ENCODE measurements around the gene APOL2.
A peak's percentile ranks its signal among the peaks of the same experiment; 100 is the strongest.
"Not testable (repeated sequence)": the region's sequence is repeated elsewhere in the genome, so short reads cannot be mapped to it uniquely, and the experiment has no call there.

The APOL2 gene

GRCh38 chr22:36261675-36262074, 22.3 kb upstream of the APOL2 start:
- not testable (repeated sequence) for DNase-seq

DNA sequence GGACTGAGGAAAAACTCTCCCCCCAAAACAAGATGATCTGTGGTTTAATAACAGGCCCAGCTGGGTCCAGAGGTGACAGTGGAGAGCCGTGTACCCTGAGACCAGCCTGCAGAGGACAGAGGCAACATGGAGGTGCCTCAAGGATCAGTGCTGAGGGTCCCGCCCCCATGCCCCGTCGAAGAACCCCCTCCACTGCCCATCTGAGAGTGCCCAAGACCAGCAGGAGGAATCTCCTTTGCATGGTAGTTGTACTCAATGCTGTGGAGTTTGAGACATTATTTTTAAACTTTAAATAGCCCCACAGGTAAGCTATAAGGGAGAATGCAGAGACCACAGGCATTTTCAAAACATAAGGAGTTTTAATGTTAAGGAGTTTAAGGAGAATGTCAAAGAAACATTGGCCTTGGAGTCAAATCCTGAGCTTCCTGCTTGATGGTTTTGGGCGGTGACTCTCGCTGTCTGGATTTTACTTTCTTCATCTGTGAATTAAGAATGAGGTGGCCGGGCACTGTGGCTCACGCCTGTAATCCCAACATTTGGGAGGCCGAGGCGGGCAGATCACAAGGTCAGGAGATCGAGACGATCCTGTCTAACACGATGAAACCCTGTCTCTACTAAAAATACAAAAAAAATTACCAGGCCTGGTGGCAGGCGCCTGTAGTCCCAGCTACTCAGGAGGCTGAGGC, 20.4 kb upstream of the APOL2 start:
- DNase-seq, result no peak

GRCh38 chr22:36258701-36259614, 19.6 kb upstream of the APOL2 start:
- peak; percentile 46 for DNase-seq

- DNase-seq, result no peak
These were observed 18.8 kb upstream of the APOL2 start for GRCh38 chr22:36257948-36258670.

- DNase-seq, result no peak
These were observed 18.0 kb upstream of the APOL2 start for GRCh38 chr22:36257308-36257707.

- no peak for DNase-seq
These were observed 17.2 kb upstream of the APOL2 start for GRCh38 chr22:36256478-36256877.

GRCh38 chr22:36255572-36255971, 16.2 kb upstream of the APOL2 start:
- DNase-seq, result not testable (repeated sequence)

DNA sequence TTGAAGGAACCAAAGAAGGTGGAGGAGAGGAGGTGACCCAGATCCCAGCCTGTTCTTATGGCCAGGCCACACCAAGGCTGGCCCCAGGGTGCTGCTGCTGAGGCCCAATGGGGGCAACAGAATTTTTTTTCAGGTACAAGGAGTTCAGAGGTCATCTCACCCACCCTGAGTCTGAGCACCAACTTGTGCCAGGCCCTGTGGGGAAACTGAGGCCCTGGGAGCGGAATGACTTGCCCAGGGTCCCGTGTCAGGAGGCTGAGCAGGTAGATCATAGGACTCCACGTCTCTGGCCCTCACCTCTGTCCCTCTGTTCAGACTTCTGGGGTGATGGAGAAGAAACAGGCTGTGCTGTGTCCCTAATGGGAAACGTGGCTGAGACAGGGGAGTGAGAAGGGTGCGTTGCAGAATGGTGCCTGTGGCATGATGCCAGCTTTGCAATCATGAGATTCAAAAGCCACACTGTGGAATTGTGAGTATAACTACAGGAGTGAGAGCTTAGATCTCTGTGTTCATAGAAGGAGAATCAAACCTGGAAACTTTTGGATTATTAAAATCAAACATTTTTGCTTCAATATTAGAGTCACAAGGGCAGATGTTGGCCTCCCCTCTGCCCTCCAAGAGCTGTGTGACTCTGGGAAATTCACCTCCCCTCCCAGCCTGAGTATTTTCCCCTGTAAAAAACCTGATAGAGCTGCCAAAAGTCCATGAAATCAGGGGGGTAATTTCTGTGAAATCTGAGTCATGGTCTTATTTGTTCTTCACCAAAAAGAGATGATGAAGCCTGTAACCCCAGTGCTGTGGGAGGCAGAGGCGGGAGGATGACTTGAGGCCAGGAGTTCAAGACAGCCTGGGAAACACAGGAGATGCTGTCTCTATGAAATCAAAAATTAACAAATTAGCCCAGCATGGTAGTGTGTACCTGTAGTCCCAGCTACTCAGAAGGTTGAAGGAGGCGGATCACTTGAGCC, 14.5 kb upstream of the APOL2 start:
- DNase-seq, result peak; percentile 46

DNA sequence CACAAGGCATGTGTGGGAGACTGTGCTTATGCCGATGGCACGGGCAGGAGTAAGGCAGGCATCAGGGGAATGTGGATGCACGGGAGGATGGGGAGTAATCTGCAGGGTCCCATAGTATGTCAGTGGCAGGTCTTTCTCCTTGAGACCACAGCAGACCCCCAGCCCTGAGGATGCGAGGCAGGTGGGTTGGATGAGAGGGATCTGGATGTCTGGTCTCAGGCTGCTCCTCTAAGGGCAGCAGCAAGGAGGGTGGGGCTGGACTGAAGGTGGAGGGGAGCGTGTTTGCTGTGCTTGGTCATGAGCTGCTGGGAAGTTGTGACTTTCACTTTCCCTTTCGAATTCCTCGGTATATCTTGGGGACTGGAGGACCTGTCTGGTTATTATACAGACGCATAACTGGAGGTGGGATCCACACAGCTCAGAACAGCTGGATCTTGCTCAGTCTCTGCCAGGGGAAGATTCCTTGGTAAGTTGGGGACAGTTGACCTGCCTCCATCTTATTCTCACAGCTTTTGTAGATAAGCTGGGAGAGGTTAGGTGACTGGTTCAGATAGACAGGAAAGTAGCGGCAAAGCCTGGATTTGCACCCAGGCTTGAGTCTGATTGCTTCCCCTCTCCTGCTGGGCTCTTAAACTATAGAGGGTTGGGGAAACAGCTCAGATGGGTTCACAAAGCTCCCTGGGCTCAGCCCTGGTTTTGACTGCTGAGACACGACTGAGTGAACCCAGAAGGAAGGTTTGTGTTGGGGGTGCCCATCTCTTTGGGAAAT, 13.6 kb upstream of the APOL2 start, which contains the start of gene APOL1:
TSS of gene APOL1 (plus strand) at position 380 of the 769 bp plus-strand sequence. CDS start 1,823 bp downstream, outside the sequence.
- DNase-seq, result no peak

DNA sequence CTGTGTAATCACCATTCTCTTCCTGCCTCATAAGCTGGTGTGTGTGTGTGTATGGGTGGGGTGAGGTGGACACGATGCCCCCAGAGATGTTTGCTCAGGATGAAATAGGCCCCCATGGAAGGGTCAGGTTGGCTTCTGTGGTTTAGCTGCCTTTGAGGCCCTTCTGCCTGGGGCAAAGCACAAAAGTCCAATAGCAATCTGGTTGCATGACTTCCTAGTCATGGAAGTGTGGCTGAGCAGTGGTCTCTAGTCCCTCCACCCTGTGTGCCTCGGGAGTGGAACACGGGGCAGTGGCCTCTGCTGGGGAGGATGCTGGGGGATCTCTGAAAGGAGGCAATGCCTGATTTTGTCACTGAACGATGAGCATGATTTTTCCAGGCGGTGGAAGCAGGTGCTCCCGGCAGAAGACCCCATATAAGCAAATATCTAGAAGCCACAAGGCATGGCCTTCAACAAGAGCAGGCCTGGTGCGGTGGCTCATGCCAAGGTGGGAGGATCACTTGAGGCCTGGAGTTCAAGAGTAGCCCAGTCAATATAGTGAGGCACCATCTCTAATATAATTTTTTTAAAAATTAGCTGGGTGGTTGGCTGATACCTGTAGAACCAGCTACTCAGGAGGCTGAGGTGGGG, 12.8 kb upstream of the APOL2 start:
- DNase-seq, result not testable (repeated sequence)

DNA sequence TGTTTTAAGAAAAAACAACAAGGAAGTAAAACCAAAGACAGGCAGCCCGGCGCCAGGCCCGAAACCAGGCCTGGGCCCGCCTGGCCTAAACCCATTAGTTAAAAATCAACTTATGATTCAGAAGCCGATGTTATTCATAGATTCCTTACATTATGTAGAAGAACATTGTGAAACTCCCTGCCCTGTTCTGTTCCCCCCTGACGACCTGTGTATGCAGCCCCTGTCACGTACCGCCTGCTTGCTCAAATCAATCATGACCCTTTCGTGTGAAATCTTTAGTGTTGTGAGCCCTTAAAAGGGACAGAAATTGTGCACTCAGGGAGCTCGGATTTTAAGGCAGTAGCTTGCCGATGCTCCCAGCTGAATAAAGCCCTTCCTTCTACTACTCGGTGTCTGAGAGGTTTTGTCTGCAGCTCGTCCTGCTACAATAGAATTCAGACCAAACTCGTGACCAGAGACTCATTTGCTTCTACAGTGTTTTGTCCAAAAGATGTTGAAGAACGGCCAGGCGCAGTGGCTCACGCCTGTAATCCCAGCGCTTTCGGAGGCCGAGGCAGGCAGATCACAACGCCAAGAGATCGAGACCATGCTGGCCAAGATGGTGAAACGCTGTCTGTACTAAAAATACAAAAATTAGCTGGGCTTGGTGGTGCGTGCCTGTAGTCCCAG, 11.1 kb upstream of the APOL2 start:
- not testable (repeated sequence) for DNase-seq

GRCh38 chr22:36249160-36249559, 9.8 kb upstream of the APOL2 start:
- no peak for DNase-seq

- DNase-seq, result no peak
These were observed 8.6 kb upstream of the APOL2 start for GRCh38 chr22:36247955-36248354.

DNA sequence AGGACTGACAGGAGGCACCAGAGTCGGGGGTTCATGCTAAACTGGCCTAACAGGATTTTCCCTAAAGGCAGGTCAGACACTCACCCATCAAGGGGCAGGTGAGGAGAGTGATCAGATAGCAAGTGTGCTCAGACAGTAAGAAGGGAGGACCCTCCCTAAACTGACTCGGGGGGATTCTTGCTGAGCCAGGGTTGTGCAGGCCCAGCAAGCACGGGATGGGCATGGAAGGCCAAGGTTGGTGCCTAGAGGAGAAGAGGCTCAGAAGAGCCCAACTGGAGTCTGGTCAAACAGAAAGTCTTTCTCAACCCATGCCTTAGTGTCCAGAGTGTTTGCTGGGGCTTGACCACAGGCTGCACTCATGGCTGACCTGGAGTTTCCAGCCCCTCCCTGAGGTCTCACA, 7.4 kb upstream of the APOL2 start:
- no peak for DNase-seq

DNA sequence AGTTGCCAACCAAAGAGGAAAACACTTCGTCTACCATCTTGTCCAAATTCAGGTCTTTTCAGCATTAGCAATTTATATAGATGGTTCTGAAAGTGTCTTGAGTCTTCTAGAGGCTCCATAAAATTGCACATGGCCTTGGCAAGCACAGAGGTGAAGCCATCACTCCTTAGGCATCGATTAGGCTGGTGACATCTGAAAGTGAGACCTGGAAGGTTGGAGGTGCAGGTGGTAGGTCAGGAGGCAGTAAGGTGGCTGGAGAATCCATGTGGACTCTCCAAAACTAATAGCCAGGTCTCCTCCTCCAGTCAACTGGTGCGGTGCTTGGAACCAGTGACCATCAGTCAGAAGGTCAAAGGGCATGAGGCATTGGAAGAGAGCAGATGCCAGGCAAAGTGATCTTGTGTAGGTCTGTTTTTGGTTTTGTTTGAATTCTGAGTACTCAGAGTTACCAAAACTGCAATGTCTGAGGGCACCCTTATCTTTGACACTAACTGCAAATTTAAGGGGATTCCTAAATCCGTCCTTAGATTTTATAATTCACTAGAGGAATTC, 6.6 kb upstream of the APOL2 start:
- no peak for DNase-seq

GRCh38 chr22:36244522-36245391, 5.4 kb upstream of the APOL2 start:
- DNase-seq, result no peak

DNA sequence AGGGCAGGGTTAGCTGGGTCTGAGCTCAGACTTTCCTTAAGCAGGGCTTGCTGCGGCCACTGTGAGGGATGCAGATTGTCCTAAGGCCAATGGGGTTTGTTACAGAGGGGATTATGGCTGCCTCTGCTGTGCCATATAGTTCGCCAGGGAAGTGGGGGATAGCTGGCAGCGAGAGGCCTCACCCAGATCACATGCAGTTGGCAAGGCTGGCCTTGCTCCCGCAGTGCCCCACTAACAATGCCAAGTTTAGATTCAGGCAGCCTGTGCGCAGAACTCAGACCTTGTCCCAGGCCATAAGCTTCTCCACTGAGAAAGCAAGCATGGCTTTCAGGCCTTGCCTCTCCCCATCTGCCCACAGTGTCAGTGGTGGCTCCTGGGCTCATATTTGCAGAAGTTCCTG, 4.7 kb upstream of the APOL2 start:
- DNase-seq, result no peak

DNA sequence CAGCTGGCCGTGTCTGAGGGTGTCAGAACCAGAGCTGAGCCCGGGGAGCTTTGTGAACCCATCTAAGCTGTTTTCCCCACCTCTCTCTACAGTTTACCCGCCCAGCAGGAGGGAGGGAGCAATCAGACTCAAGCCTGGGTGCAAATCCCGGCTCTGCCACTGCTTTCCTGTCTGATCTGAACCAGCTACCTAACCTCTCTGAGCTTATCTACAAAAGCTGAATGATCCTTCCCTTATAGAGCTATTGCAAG, 252 bp downstream of the APOL2 start:
- no peak for DNase-seq

Data from COR-L47 (cell line).